ENCODE results near the gene PSMD5. TPM values are rescaled to one million over a fixed set of nuclear protein-coding genes. Genes with fewer than 3 reads are reported as not detected.

The PSMD5 gene
- total and polyA plus RNA-seq, 10 of the 15 experiments (the other 5 are each of a cell fraction or from before 2014, with no cell fraction given): 8.8 to 47.7 (median 25.1) TPM

DNA sequence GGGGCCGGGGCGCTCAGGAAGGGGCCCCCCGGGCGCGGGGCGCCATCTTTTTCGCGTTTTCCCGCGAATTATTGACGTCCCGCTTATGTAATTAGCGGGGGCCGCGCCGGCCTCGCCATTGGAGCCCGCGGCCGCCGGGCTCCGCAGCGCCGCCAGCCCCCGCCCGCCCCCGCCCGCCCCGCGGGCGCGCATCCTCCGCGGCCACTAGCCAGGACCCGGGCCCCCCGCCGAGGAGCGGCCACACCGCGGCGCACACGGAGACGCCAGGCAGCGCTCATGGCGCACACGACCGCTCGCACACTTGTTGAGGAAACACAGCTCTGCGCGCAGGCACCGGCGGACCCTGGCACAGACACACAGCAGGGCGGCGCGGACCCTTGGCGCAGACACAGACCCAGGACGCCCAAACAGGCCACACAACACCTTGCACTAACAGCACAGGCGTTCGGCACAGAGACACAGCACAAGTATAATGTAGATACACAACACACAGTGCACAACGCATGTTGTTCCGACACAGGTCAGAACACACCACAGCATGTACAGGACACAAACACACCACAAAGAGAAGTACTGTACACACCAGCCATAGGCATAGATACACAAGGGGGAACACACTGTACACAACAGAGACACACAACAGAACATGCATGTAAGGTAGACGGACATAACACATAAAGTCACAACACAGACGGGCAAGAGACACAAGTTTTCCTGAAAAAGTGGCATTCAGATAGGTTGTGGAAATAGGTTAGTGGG, 34.7 kb upstream of the PSMD5 start (continued):
- no peak for TF ChIP-seq TARDBP (IDR thresholded peaks at IDR 0.05; ENCODE audit: borderline replicate concordance)
- peak; percentile 9 for TF ChIP-seq PBX3 (IDR thresholded peaks at IDR 0.05; ENCODE audit: insufficient replicate concordance, low read depth, low read length)
- peak; percentile 65; the same call in 1 of the 2 replicates for TF ChIP-seq POLR2AphosphoS5 (IDR thresholded peaks at IDR 0.05; ENCODE audit: low read length)
- TF ChIP-seq LARP7 (IDR thresholded peaks at IDR 0.05): peak; percentile 86; the same call in 1 of the 2 replicates
- TF ChIP-seq CHD4 (IDR thresholded peaks at IDR 0.05): no peak
- TF ChIP-seq SP1 (IDR thresholded peaks at IDR 0.05; ENCODE audit: low read depth, low read length): peak; percentile 31
- peak; percentile 92 for TF ChIP-seq POLR2A (IDR thresholded peaks at IDR 0.05; ENCODE audit: low read depth, low read length)
- no peak for TF ChIP-seq RUNX3 (IDR thresholded peaks at IDR 0.05; ENCODE audit: low read length)
- TF ChIP-seq IKZF2 (IDR thresholded peaks at IDR 0.05): no peak
- TF ChIP-seq, protein P1, sequence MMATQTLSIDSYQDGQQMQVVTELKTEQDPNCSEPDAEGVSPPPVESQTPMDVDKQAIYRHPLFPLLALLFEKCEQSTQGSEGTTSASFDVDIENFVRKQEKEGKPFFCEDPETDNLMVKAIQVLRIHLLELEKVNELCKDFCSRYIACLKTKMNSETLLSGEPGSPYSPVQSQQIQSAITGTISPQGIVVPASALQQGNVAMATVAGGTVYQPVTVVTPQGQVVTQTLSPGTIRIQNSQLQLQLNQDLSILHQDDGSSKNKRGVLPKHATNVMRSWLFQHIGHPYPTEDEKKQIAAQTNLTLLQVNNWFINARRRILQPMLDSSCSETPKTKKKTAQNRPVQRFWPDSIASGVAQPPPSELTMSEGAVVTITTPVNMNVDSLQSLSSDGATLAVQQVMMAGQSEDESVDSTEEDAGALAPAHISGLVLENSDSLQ (IDR thresholded peaks at IDR 0.05): 0 out of 2 replicates have a peak, but pooled peaks have one; percentile 11
- TF ChIP-seq STAT3 (IDR thresholded peaks at IDR 0.05; ENCODE audit: low read depth, low read length): no peak
- TF ChIP-seq RAD21 (IDR thresholded peaks at IDR 0.05; ENCODE audit: insufficient read depth, low read depth, low read length): peak; percentile 23; the same call in 1 of the 2 replicates
- TF ChIP-seq ASH2L (IDR thresholded peaks at IDR 0.05; ENCODE audit: borderline replicate concordance, low read depth): no peak
- TF ChIP-seq KAT2A (conservative IDR thresholded peaks at IDR 0.05; ENCODE audit: control insufficient read depth, low read depth, low read length): no peak
- TF ChIP-seq RAD51 (IDR thresholded peaks at IDR 0.05): no peak
- no peak for TF ChIP-seq SREBF2 (IDR thresholded peaks at IDR 0.05; ENCODE audit: low read length)
- TF ChIP-seq HDAC2 (IDR thresholded peaks at IDR 0.05): no peak
- no peak for TF ChIP-seq PML (IDR thresholded peaks at IDR 0.05; ENCODE audit: low read length)
- TF ChIP-seq STAT1 (conservative IDR thresholded peaks at IDR 0.05): no peak
- no peak; the same call in 1 of the 2 replicates for TF ChIP-seq CREM (IDR thresholded peaks at IDR 0.05; ENCODE audit: low read depth)
- TF ChIP-seq BRCA1 (IDR thresholded peaks at IDR 0.05; ENCODE audit: low read depth, low read length): no peak
- TF ChIP-seq CHD2 (IDR thresholded peaks at IDR 0.05; ENCODE audit: borderline replicate concordance, low read depth, low read length): no peak
- TF ChIP-seq, protein P2, sequence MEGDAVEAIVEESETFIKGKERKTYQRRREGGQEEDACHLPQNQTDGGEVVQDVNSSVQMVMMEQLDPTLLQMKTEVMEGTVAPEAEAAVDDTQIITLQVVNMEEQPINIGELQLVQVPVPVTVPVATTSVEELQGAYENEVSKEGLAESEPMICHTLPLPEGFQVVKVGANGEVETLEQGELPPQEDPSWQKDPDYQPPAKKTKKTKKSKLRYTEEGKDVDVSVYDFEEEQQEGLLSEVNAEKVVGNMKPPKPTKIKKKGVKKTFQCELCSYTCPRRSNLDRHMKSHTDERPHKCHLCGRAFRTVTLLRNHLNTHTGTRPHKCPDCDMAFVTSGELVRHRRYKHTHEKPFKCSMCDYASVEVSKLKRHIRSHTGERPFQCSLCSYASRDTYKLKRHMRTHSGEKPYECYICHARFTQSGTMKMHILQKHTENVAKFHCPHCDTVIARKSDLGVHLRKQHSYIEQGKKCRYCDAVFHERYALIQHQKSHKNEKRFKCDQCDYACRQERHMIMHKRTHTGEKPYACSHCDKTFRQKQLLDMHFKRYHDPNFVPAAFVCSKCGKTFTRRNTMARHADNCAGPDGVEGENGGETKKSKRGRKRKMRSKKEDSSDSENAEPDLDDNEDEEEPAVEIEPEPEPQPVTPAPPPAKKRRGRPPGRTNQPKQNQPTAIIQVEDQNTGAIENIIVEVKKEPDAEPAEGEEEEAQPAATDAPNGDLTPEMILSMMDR (IDR thresholded peaks at IDR 0.05 in 2 of 3, conservative IDR thresholded peaks at IDR 0.05 in 1 of 3; ENCODE audit: control insufficient read depth in 2 of 3, extremely low read depth in 1 of 3, insufficient read depth in 1 of 3, low read depth in 3 of 3, low read length in 3 of 3): peak; percentile 12 to 33 (median 25); a peak in 4 of 6 replicates
- TF ChIP-seq SIN3A (IDR thresholded peaks at IDR 0.05; ENCODE audit: low read depth, low read length): peak; percentile 69; the same call in 1 of the 2 replicates
- TF ChIP-seq NR2F1 (conservative IDR thresholded peaks at IDR 0.05): no peak
- TF ChIP-seq CBFB (IDR thresholded peaks at IDR 0.05; ENCODE audit: low read depth): 0 out of 2 replicates have a peak, but pooled peaks have one; percentile 21
- TF ChIP-seq SMC3 (IDR thresholded peaks at IDR 0.05; ENCODE audit: borderline replicate concordance, low read length): peak; percentile 23; the same call in 1 of the 2 replicates
- no peak for TF ChIP-seq BCL11A (IDR thresholded peaks at IDR 0.05; ENCODE audit: low read depth, low read length)
- TF ChIP-seq, protein P3, sequence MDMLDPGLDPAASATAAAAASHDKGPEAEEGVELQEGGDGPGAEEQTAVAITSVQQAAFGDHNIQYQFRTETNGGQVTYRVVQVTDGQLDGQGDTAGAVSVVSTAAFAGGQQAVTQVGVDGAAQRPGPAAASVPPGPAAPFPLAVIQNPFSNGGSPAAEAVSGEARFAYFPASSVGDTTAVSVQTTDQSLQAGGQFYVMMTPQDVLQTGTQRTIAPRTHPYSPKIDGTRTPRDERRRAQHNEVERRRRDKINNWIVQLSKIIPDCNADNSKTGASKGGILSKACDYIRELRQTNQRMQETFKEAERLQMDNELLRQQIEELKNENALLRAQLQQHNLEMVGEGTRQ (IDR thresholded peaks at IDR 0.05; ENCODE audit: borderline replicate concordance, low read depth, low read length): no peak
- TF ChIP-seq NFYB (IDR thresholded peaks at IDR 0.05; ENCODE audit: insufficient read depth, low read depth, low read length): no peak

Data from GM12878 (cell line).